HG03066 (cell line): ENCODE data around the gene NME7.
"Not testable (repeated sequence)": the region's sequence is repeated elsewhere in the genome, so short reads cannot be mapped to it uniquely, and the experiment has no call there.

Source experiments
- ATAC-seq: cut with Tn5 transposase; IDR thresholded peaks from one replicate; pipeline ENCODE4 v1.9.1; 2021; ENCODE audit warnings: low read depth; ENCODE audit not compliant: unreplicated experiment

Gene NME7, protein sequence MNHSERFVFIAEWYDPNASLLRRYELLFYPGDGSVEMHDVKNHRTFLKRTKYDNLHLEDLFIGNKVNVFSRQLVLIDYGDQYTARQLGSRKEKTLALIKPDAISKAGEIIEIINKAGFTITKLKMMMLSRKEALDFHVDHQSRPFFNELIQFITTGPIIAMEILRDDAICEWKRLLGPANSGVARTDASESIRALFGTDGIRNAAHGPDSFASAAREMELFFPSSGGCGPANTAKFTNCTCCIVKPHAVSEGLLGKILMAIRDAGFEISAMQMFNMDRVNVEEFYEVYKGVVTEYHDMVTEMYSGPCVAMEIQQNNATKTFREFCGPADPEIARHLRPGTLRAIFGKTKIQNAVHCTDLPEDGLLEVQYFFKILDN

DNA sequence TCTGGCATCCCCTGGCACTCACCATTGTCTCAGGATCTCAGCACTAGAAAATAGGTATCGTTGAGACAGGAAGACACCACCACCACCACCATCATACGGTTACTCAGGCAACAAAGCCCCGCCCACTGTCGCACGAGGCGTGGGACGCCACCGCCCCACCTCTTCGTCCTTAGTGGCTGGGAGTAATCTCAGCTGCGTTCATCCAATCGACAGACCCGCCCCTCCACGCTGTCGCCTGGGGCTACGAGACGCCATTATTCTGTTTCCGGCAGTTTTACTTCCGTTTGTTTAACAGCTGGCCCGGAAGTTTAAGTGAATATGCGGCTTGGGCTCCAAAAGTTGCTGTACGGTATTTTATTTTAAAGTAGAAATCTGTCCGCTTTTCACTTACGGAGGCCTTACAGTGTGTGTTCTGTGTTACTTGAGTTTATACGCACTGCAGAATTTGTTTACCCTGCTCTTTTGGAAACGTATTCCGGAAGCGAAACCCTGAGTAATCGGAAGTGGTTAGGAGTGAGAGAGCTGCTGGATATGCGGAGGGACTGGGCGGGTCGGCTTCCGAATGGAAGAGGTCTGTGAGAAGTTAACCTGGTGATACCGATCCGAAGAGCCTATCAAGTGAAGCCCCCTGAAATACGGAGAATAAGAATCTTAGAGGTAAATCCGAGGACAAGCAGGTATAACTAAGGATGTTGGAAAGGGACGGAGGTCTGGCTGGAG is at the start of gene NME7, which contains the start of gene BLZF1:
TSS of gene NME7 (minus strand) at position 112 of the 720 bp plus-strand sequence. CDS start at position 25, 87 bp downstream.
TSS of gene BLZF1 (plus strand) at position 510 of the 720 bp plus-strand sequence. CDS start 1,328 bp downstream, outside the sequence.
- peak; percentile 96 for ATAC-seq

DNA sequence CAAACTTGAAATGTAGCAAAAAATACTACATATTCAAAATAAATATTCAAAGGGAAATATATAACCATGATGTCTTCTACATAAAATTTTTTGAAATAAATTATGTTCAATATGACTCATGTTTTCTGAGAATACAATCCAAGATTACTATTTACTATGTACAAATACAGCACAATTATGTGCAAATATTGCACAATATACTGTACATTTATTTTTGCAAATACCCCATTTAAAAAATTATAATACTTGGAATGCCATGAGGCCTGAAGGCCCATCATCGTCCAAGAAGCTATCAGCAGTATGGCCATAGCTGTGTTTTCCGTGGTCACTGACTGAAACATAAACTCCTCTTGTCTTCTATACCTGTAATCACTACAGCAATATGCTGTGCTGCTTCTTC is 47.4 kb upstream of the NME7 start:
- no peak for ATAC-seq

DNA sequence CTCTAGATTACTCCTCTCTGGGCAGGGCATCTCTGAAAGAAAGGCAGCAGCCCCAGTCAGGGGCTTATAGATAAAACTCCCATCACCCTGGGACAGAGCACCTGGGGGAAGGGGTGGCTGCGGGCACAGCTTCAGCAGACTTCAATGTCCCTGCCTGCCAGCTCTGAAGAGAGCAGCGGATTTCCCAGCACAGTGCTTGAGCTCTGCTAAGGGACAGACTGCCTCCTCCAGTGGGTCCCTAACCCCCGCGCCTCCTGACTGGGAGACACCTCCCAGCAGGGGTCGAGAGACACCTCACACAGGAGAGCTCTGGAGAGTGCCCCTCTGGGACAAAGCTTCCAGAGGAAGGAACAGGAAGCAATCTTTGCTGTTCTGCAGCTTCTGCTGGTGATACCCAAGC is 40.7 kb upstream of the NME7 start:
- not testable (repeated sequence) for ATAC-seq

DNA sequence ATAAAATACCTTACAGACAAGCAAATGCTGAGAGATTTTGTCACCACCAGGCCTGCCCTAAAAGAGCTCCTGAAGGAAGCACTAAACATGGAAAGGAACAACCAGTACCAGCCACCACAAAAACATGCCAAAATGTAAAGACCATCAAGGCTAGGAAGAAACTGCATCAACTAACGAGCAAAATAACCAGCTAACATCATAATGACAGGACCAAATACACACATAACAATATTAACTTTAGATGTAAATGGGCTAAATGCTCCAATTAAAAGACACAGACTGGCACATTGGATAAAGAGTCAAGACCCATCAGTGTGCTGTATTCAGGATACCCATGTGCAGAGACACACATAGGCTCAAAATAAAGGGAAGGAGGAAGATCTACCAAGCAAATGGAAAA is 35.0 kb upstream of the NME7 start:
- ATAC-seq: not testable (repeated sequence)

DNA sequence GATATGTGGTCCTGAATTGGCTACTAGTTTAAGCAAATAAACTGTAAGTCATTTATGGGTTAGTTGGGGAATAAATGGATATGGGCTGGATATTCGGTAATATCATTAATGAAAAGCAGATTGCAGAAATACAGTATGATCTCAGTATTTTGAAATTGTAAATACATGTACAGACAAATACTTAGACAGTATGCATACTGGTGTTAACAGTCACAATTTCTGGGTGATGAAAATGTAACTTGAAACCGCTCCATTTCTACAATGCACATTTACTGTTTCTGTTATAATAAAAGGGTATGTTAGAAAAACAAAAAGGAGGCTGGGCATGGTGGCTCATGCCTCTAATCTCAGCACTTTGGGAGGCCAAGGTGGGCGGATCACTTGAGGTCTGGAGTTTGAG is 28.4 kb upstream of the NME7 start:
- ATAC-seq: no peak

DNA sequence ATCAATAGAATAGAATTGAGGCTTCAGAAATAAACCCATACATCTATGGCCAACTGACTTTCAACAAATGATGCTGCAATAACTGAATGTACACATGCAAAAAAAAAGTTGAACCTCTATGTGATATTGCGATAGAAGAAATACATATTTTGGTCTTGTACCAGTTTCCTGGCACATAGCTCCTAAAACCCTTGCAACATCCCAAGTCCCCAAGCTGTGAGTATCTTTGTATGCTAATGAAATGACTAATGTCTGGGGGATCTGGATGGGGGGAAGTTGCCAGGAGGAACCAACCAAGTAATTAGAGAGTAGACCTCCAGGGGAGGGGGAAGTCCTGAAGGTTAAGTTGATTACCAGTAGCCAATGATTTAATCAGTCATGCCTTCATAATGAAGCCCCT is 24.8 kb upstream of the NME7 start:
- ATAC-seq: no peak

DNA sequence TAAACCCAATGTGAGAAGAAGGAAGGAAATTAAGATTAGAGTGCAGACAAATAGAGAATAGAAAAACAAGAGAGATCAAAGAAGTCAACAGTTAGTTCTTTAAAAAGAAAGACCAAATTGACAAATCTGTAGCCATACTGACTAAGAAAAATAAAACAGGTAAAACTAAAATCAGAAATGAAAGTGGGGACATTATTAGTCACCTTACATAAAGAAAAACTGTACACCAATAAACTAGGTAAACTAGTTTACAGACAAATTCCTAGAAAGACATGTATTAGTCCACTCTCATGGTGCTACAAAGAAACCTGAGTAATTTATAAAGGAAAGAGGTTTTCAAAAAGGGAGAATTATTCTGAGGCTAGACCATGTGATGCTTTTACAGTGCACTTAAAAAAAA is 22.7 kb upstream of the NME7 start:
- ATAC-seq: no peak

DNA sequence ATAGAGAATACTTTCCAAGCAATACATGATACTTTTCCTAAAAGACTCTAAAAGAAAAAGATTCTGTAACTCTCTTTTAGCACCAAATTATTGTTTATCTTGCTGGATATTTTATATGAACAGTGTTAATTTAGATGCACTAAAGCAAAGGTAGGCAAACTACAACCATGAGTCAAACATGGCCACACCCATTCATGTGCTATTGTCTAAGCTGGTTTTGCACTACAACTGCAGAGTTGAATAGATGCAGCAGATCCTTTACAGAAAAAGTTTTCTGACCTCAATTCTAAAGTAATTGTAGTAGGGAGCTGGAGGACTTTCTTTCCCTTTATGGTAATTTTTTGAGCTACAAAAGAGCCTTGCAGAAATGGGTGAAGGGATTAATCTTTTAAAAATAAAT is 19.8 kb upstream of the NME7 start:
- ATAC-seq: no peak

DNA sequence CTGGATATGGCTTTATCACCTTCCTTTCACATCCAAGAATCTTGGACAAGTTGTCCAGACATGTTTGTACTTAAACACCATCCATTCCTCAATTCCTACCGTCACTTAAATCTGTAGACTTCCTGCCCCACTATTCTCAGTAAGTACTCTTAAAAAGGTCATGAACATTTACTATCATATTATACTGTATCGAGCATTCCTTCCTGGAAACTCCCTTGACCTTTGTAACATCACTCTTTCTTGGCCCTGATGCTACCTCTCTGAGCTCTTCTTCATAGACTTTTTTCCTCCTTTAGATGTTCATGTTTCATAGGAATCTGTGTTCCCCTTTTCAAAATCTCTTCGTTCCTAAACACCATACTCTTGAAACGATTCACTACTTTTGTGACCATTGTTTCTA is 15.9 kb upstream of the NME7 start:
- no peak for ATAC-seq

DNA sequence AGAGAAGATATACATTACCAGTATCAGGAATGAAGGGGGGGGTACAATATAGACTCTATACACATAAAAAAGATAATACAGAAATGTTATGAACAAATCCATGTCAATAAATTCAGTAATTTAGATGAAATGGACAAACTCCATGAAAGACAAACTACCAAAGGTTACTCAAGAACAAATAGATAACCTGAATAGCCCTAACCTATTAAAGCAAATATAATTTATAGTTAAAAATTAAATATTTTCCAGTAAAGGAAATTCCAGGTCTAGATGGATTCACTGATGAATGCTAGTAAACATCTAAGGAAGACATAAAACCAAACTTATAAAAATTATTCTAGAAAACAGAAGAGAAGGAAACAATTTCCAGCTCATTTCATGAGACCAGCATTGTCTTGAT is 13.6 kb upstream of the NME7 start:
- ATAC-seq: no peak

DNA sequence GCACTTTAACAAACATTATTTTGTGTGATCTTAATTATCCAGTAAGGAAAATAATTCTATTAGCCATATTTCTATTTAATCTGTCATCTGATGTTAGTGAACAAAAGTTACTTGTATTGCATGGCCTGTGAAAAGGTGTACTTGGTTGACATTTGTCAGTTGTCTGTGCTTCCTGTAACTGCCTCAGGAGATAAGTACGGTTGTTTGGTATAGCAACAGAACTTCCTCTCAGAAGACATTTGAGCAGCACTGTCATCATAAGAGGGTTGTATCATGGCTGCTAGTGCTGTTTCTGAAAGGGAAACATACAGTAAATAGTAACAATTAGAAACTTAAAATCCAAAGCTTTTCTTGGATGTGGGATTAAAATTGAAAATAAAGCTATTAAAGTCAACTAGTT is 3.8 kb upstream of the NME7 start:
- ATAC-seq: no peak

DNA sequence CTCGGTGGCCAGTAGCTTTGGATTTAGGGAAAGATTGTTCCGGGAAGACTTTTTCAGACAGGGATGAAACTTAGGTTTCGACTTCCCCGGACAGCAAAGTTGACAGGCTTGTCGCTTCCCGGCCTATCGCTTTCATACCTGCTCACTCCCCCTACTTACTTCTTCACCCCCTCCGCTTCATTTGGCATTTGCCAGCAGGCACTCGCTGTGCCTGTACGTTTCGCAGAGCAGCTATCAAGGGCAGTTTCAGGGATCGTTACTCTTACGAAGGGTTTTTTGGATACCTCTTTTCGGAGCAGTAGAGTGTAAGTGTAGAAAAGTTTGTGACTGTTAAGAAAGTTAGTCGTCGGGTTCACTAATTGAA is 791 bp upstream of the NME7 start:
- peak; percentile 23 for ATAC-seq

DNA sequence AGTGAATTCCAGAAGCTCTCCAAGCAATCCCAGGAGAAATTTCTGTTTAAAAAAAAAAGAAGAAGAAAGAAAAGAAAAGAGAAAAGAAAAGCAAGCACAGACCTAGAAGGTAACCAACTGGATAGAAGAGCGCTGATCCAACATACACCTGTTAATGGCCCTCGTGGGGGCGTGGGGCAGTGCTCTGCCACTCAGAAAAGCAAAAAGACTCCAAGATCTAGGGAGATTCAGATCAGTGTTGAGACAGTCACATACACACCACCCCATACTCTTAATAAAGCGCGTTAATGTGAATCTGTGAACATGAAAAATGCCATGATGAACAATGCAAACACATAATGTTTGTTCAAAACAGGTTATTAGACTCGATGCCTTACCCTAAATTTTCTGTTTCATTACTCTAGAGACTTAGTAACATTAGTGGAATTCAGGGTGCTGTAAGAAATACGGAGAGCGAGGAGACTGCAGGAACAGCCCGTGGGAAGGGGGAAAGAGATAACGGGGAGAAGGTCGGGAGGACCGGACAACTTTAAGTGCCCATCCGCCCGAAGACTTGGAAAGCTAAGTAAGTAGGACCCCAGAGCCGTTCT is 406 bp downstream of the NME7 start:
- peak; percentile 1 for ATAC-seq

DNA sequence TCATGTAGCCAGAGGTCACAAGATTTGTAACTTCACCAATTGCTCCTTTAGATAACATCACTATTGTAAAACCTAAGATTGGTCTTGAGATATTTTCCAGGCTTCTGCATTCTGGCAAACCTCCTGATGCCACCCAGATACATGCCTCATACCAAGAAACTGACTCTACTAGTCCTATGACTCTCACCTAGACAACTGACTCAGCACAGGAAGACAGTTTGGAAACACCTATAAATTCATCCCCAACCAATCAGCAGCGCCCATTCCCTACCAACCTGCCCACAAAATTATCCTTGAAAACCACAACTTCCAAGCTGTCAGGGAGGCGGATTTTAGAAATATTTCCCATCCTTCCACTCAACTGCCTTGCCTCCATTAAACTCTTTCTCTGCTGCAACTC is 2.6 kb downstream of the NME7 start:
- ATAC-seq: no peak

DNA sequence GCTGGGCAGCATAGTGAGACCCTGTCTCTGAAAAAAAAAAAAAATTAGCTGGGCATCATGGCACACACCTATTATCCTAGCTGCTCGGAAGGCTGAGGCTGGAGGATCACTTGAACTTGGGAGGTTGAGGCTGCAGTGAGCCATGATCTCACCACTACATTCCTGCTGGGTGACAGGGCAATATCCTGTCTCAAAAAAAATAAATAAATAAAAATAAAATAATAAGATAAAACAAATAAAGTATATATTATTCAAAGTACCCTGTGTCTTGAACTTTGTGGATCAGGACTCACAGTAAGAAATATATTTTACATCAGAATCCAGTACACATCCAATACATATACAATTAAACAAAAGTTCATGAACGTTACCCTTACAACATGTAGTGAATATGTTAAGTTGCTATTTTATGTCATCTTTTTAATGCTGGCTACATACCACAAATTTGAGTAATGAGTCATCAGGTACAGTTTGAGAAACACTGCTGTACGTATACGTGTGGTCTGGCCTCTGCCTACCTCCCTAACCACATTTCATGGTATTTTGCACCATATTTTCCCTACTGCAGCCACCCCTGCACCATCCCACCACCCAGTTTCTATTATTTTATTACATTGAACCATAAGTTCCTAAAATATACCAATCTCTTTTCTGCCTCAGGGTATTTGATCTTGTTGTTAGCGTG is 4.4 kb downstream of the NME7 start:
- no peak for ATAC-seq

DNA sequence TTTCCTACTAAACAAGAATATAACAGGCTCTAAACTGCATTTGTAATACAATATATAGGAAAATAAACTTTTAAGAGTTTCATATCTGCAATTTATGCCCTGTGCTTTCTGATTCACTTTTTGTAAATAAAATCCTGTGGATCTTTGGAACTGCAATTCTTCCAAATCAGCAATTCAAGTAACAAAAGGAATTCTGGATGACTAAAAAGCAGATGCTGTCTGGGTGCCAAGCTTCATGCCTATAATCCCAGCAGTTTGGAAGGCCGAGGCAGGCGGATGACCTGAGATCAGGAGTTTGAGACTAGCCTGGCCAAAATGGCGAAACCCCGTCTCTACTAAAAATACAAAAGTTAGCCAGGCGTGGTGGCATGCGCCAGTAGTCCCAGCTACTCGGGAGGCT is 6.3 kb downstream of the NME7 start:
- ATAC-seq: no peak

DNA sequence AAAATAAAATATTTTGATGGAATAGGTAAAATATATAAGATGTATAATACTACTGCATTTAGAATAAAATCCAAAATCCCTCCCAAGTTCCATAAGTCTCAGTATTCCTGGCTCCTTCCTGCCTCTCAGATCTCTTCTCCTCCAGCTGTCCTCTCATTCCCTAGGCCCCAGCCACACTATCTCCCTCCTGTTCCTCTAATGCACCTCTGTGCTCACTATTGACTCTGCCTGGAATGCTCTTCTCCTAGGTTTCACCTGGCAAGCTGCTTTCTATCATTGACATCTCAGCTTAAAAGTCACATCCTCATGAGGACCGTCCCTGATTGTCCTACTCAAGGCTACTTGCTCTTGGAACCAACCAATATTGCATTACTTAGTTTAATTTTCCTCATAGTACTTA is 7.2 kb downstream of the NME7 start:
- no peak for ATAC-seq

DNA sequence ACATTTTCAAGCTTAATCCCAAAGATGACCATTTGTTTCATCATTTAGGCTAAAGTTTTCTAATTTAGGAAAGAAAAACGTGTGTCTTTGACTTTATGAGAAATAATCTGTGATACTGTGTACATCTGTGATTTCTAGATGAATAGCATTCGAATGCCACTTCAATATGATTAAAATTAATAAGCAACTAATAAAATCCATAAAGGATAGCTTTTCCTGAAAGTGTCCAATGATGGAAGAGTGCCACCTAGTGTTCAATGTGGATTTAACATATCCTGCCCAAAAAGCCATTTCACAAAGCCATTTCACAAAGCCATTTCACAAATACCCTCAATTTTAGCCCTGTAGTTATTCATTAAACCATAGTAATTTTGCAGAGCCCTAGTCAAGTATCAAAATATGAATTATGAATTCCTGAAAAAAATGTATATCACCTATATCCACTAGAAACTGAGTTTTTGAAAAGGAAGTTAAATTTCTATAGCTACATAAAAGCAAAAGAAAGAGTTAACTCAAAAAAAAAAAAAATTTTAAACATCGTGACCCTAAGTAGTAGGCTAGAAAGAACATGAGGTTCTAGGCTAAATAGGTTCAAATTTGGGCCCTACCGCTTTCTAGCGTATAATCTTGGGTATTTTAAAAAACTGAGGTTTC is 19.1 kb downstream of the NME7 start:
- no peak for ATAC-seq

DNA sequence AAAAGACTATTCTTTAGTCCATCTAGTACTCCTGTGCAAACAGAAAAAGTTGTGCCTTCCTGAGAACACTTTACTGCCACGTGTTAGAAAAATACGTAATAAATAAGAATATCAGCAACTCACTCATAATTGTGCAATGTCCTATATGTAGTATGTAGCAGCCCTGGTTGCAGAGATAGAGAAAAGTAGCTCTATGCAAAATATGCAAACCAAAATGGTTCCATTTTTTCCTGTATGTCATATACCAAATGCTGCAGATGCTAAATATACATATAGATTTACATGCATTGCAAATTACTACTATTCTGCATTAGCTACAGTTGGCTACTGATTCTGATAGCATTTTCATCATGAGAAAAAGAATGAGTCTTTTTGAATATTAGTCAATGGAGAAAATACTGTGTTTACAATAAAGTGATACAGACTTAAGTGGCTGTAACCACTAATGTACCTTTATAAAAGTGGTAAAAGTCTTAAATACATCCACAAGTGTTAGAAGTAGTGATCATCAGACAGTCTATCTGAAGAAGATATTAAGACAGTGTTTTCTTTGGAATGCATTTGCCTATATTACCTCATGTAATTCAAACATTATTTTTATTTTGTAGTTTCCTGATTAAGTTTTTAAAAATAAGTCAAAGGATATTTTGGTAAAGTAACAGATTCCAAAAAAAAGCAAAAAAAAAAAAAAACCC is 19.8 kb downstream of the NME7 start:
- no peak for ATAC-seq

DNA sequence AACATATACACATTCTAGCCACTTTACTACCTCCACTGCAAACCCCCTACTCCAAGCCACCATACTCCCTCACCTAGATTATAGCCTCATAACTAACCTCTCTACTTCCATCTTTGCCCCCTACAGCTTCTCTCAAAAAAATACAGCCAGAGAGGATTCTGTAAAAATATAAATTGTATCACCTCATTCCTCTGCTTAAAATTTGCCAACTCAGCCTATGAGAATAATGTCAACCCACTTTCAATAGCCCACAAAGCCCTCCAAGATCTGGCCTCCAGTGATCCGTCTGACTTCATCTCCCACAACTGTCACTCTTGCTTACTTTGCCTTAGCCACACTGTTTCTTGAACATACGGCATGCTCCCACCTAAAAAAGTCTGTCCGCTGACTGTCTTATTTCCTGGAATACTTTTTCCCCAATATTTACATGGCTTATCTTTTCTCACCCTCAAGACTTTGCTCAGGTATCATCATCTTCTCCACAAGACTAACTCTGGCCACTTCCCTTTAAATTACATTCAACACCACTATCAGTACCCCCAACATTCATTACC is 21.5 kb downstream of the NME7 start:
- ATAC-seq: no peak
